Measurements from ENCODE around the gene IGF2BP3. TPM values are rescaled to one million over a fixed set of nuclear protein-coding genes. Genes with fewer than 3 reads are reported as not detected.

Gene IGF2BP3
- total RNA-seq: 27.7 and 39.0 TPM in 2 replicates

GRCh38 chr7:23470330-23471105 is at the start of gene IGF2BP3:
TSS of gene IGF2BP3 (minus strand) at chr7:23470491. CDS start at chr7:23470110, 381 bp downstream.

GRCh38 chr7:23298885-23299769 is 171.2 kb downstream of the IGF2BP3 start, which contains the start of gene MALSU1:
TSS of gene MALSU1 (plus strand) at chr7:23299339. CDS start at chr7:23299353, 14 bp downstream.

Other genes with a start within 250 kb of the IGF2BP3 start
- gene GPNMB, start 223.7 kb downstream of the IGF2BP3 start, total RNA-seq: 1.1 and 17.5 TPM in 2 replicates
- gene MALSU1, start 171.2 kb downstream of the IGF2BP3 start, total RNA-seq: 75.8 and 82.4 TPM in 2 replicates
- gene TRA2A, start 61.5 kb upstream of the IGF2BP3 start, total RNA-seq: 9.9 and 19.6 TPM in 2 replicates
- 5.7 and 11.4 TPM in 2 replicates for gene CCDC126, start 126.9 kb upstream of the IGF2BP3 start, total RNA-seq
- 3.3 and 5.1 TPM in 2 replicates for gene FAM221A, start 209.7 kb upstream of the IGF2BP3 start, total RNA-seq
- gene STK31, start 239.7 kb upstream of the IGF2BP3 start, total RNA-seq: not detected in 2 replicates

All from mesangial cell (primary cell).